Memory B cell (primary cell): ENCODE results near the gene ALK.

Source experiments
- ATAC-seq: fragments of 150-1000 bp; cut with Tn5 transposase; 2 replicates; pipeline ENCODE4 v1.10.0; 2021; ENCODE audit warnings: low read depth, mild to moderate bottlenecking, moderate library complexity
- DNase-seq, 2 donors: peaks; one replicate each; pipeline ENCODE4 v3.0.0; 2022; ENCODE audit warnings: low spot score in 2 of 2
- H3K27ac Mint-ChIP-seq: one replicate; pipeline ENCODE4 v1.8.0; 2022; ENCODE audit warnings: mild to moderate bottlenecking, moderate library complexity, mixed read lengths
- H3K27me3 Mint-ChIP-seq: one replicate; pipeline ENCODE4 v1.8.0; 2022; ENCODE audit warnings: mixed read lengths
- H3K36me3 Mint-ChIP-seq: one replicate; pipeline ENCODE4 v1.8.0; 2022; ENCODE audit warnings: mild to moderate bottlenecking, mixed read lengths
- H3K4me1 Mint-ChIP-seq: one replicate; pipeline ENCODE4 v1.8.0; 2022; ENCODE audit warnings: mixed read lengths
- H3K4me3 Mint-ChIP-seq: one replicate; pipeline ENCODE4 v1.8.0; 2022; ENCODE audit warnings: mild to moderate bottlenecking, moderate library complexity, mixed read lengths
- H3K9me3 Mint-ChIP-seq: one replicate; pipeline ENCODE4 v1.8.0; 2022; ENCODE audit warnings: mixed read lengths

The ALK gene

DNA sequence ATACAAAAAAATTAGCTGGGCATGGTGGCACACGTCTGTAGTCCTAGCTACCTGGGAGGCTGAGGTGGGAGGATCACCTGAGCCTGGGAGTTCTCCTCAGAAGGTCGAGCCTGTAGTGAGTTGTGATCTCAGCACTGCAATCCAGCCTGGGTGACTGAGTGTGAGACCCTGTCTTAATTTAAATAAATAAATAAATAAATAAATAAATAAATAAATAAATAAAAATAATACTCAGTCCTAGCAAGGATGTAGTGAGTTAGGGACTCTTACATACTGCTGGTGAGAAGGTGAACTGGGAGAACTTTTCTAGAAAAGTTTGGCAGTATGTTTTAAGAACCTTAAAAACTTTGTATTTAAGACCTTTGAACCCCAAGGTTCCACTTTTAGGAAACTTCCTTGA is 576.1 kb downstream of the ALK start:
- no peak for ATAC-seq
- Mint-ChIP-seq H3K9me3 (no peaks in the 10 kb centered on the region), H3K27ac (no peak overlapping the region), H3K27me3 (peaks cover 7% of the 10 kb centered on the region), H3K36me3 (peaks cover 1% of the 10 kb centered on the region), H3K4me1 (no peaks in the 10 kb centered on the region), H3K4me3 (no peak overlapping the region)
- DNase-seq, result no peak

DNA sequence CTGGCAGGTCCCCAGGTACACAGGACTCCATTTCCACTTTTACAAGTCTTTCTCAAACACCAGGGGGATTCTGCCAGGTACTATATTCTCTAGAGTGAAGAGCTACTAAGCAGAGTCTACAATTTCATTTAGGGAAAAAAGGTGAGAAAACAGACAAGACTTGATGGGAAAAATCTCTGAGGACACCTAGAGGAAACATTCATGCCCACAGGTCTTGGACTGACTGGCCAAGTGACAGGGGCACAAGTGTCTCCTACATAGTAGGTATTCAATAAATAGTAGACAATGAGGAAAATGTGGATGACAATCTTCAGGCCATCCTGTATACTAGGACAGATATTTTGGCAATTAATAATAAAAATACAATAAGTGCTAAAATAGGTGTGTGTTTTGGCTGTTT is 577.6 kb downstream of the ALK start:
- Mint-ChIP-seq H3K36me3 (peaks cover 1% of the 10 kb centered on the region), H3K27ac (no peak overlapping the region), H3K4me3 (no peak overlapping the region), H3K4me1 (no peaks in the 10 kb centered on the region), H3K27me3 (peaks cover 8% of the 10 kb centered on the region), H3K9me3 (no peaks in the 10 kb centered on the region)
- ATAC-seq, result no peak
- DNase-seq, result no peak

DNA sequence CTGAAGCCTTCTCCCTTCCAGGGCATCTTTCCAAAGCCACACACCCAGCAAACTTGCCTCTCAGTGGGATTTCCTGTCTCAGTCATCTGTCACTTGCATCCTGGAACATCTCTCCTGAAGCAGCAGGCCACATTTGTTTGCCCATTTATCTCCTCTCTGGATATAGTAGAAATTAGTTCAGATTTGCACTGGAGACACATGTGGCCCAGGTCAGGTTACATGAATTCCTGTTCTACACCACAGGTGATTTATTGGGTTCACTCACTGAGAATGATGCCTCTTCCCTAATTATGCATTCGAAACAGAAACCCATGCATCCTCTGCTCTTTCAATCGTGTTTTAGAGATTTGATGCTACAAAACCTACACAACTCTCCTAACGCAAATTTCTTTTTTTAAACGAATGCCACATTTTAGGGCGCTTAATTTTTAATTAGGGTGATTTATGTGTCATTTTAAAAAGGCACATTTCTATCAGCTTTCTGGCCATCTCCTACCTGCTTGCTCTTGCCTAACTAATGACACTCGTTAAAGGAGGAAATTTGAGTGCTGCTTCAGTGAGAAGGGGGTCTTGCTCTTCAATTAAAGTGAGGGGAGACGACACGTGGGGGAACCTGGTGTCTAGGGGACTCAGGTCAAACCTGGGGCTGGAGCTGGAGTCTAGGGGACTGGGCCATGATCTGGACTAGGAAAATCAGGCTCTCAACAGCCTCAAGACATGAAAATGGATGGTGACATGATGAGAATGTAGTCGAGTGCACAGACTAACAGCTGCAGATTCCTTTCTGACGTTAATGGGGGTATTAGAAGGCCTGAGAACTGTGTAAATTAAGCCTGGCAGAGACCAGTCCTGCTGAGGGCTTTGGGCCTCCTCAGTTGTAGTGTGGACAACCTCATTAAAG is 584.8 kb downstream of the ALK start:
- DNase-seq, result no peak
- no peaks in the 10 kb centered on the region for H3K36me3 Mint-ChIP-seq

DNA sequence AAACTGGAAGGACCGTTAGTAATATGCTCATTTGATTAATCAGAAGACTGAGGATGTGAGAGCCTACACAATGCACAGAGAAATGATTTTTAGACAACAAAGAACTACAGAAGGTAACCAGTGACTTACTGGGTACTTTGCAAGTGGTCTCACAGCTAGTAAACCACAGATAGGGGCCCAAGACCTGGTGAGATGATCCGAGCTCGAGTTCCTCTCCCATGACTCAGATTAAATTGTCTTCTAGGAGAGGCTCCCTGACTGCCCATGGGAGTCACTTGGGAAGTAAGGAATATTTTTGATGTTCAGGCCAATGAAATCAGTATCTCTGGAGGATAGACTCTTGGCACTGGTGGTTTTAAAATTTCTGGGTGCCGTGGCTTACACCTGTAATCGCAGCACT is 586.0 kb downstream of the ALK start:
- Mint-ChIP-seq H3K27me3 (peaks cover 13% of the 10 kb centered on the region), H3K27ac (no peak overlapping the region), H3K4me3 (no peak overlapping the region), H3K36me3 (no peaks in the 10 kb centered on the region), H3K9me3 (no peaks in the 10 kb centered on the region), H3K4me1 (no peaks in the 10 kb centered on the region)
- DNase-seq (no peak), ATAC-seq (no peak)

More for the DNA sequence above, 584.8 kb downstream of the ALK start:
- Mint-ChIP-seq H3K27ac (no peak overlapping the region), H3K4me1 (no peaks in the 10 kb centered on the region), H3K9me3 (no peaks in the 10 kb centered on the region), H3K4me3 (no peak overlapping the region), H3K27me3 (peaks cover 15% of the 10 kb centered on the region)
- ATAC-seq, result no peak

DNA sequence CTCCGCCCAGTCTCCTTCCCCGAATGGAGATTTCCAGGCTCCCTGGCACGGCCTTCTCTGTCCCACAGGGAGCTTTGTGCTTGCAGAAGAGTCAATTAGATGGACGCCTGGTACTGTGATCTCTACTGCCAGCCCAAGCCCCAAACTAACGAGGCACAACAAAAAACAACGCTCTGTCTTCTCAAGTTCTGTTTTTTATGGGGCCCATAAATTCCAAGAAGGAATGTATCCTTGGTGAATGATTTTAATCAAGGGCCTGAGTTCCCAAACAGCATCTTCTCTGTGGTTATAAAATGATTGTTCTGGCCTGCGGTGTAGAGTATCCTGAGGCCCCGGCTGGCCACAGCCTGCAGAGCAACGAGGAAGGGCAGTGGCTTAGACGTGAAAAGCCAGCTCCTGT is 586.7 kb downstream of the ALK start:
- H3K4me3 Mint-ChIP-seq, result no peak overlapping the region
- H3K9me3 Mint-ChIP-seq, result no peaks in the 10 kb centered on the region
- no peaks in the 10 kb centered on the region for H3K36me3 Mint-ChIP-seq
- DNase-seq (no peak), ATAC-seq (no peak)
- peaks cover 13% of the 10 kb centered on the region for H3K27me3 Mint-ChIP-seq
- H3K4me1 Mint-ChIP-seq, result no peaks in the 10 kb centered on the region
- H3K27ac Mint-ChIP-seq, result no peak overlapping the region

DNA sequence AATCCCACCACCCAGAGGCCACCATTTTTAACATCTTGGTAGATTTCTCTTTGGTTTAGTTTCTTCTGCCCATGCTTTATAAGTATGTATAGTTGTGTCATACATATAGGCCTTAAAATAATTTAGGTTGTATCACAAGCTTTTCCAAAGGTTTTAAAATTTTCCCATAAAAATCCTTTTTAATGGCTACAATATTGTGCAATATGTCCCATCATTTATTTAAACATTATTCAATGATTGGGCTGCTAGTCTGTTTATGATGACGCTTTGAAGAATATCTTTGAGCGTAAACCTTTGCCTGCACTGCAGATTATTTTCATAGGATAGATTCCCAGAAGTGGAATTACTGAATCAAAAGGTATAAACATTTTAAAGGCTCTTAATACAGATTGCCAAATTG is 588.8 kb downstream of the ALK start:
- Mint-ChIP-seq H3K27ac (no peak overlapping the region), H3K4me3 (no peak overlapping the region), H3K9me3 (no peaks in the 10 kb centered on the region), H3K27me3 (peaks cover 7% of the 10 kb centered on the region), H3K36me3 (no peaks in the 10 kb centered on the region), H3K4me1 (no peaks in the 10 kb centered on the region)
- ATAC-seq, result no peak
- DNase-seq, result no peak

DNA sequence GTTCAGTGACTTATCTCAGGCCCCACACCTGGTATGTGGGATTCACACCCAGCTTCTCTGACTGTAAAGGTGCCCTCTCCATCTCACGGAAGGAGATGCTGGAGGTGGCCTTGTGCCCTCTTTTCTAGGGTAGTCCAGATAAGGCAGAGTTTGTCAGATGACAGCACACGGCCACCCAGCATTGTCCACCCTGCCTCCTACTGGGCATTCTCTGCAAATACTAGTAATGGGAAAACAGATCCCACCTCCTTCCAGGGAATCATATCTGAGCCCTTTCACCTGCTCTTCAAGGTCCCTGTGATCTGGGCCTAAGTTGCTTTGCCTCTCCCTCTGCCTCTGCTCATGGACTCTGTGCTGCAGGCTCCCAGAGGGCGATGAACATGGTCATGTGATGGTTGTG is 591.5 kb downstream of the ALK start:
- Mint-ChIP-seq H3K27ac (no peak overlapping the region), H3K4me1 (no peaks in the 10 kb centered on the region), H3K4me3 (no peak overlapping the region), H3K27me3 (peaks cover 4% of the 10 kb centered on the region), H3K9me3 (no peaks in the 10 kb centered on the region), H3K36me3 (no peaks in the 10 kb centered on the region)
- DNase-seq (no peak), ATAC-seq (no peak)

DNA sequence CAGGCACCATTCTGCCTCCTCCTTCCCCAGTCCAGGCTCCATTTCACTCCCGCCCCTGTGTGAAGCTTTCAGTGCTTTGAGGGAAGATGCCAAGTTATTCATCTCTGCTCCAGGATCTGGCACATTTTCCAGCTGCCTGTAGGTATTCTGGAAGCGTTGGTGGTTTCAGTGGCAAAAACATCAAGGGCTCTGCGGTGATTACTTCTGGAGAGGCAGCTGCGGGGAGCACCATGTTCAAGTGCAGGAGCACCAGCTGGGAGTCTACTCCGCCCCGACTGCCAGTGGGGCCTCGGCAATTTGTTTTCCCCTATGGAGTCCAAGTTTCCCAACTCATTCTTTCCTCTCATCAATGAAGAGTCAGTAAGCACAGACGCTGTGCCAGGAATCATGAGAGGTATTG is 594.5 kb downstream of the ALK start:
- Mint-ChIP-seq H3K27me3 (peaks cover 6% of the 10 kb centered on the region), H3K9me3 (no peaks in the 10 kb centered on the region), H3K36me3 (no peaks in the 10 kb centered on the region), H3K4me3 (no peak overlapping the region), H3K27ac (no peak overlapping the region), H3K4me1 (no peaks in the 10 kb centered on the region)
- DNase-seq (no peak), ATAC-seq (no peak)

DNA sequence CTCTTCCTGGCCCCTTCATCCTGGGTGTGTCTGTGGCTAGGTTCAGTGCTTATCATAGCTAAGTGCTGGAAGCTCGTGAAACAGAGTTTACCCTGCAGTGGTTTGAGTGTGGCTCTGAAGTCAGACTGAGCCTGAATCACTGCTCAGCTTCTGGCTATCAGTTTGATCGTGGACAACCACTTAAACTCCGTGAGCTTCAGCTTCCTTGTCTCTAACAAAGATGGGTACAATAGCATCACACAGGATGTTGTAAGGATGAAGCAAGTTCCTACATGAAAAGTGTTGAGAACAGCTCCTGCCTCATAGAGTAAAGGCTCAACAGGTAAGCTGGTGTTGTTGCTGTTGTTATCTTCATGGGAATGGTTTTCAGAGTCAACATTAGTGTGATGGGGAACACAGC is 595.8 kb downstream of the ALK start:
- Mint-ChIP-seq H3K9me3 (no peaks in the 10 kb centered on the region), H3K27ac (no peak overlapping the region), H3K27me3 (peaks cover 12% of the 10 kb centered on the region), H3K36me3 (no peaks in the 10 kb centered on the region), H3K4me3 (no peak overlapping the region), H3K4me1 (no peaks in the 10 kb centered on the region)
- ATAC-seq, result no peak
- no peak for DNase-seq

DNA sequence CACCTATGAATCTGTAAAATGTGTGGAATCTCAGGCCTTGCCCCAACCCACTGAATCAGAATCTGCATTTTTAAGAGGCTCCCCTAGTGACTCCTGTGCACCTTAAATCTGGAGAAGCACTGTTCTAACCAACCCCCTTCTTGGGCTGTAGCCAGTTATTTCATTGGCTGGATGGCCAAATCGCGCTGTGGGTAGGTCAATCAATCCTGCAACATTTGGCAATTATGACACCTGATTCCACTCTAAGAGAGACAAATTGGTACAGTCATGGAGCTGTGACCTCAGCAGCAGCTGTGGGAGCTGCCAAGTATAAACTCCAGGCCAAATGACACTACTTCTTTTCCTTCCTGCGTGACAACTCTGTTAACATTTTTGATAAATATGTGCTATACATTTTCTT is 597.4 kb downstream of the ALK start:
- no peak for ATAC-seq
- no peaks in the 10 kb centered on the region for H3K4me1 Mint-ChIP-seq

DNA sequence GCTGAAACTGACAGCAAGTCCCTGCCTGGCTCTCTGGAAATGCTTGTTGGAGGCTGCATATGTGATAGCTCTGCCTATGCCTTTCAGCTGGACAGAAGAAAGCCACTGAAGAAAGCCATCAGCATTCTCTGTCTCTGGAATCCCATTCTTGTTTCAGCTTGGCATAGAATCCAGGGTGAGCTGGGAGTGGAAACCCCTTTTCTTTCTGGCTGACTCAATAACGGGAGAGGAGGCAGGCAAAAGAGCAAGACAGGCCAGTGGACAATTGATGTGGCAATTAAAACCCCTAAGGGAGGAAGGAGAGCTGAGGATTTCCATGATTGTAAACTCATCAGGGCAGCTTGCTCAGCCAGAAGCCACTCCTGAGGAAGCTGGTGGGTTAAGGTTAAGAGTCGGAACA is 598.1 kb downstream of the ALK start:
- ATAC-seq (no peak), DNase-seq (no peak)
- Mint-ChIP-seq H3K36me3 (no peaks in the 10 kb centered on the region), H3K4me3 (no peak overlapping the region), H3K27me3 (peaks cover 21% of the 10 kb centered on the region), H3K9me3 (no peaks in the 10 kb centered on the region), H3K4me1 (no peaks in the 10 kb centered on the region), H3K27ac (no peak overlapping the region)

More for the DNA sequence above, 597.4 kb downstream of the ALK start:
- Mint-ChIP-seq H3K4me3 (no peak overlapping the region), H3K36me3 (no peaks in the 10 kb centered on the region), H3K27me3 (peaks cover 19% of the 10 kb centered on the region), H3K9me3 (no peaks in the 10 kb centered on the region), H3K27ac (no peak overlapping the region)
- DNase-seq, result no peak

DNA sequence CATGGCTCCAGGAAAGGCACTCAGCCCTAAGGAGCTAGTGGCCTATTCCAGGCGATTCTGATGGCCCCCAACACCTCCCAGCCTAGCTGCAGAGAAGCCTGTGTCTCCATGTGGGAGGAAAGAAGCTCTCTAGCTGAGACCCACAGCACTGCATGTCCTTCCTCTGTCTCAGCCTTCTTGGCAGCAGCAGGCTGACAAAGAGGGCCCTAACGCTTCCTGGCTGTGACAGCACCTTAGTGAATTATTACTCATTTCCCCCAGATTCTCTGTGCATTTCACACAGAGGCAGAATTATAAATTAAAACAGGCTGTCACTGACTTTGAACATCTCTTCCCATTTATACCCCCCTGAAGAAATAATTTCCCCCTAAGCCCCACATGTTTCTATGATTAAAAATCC is 599.4 kb downstream of the ALK start:
- no peak overlapping the region for H3K27ac Mint-ChIP-seq
- peaks cover 4% of the 10 kb centered on the region for H3K4me1 Mint-ChIP-seq
- no peaks in the 10 kb centered on the region for H3K36me3 Mint-ChIP-seq
- no peaks in the 10 kb centered on the region for H3K9me3 Mint-ChIP-seq
- ATAC-seq (no peak), DNase-seq (no peak)
- H3K4me3 Mint-ChIP-seq, result no peak overlapping the region
- H3K27me3 Mint-ChIP-seq, result peaks cover 21% of the 10 kb centered on the region

DNA sequence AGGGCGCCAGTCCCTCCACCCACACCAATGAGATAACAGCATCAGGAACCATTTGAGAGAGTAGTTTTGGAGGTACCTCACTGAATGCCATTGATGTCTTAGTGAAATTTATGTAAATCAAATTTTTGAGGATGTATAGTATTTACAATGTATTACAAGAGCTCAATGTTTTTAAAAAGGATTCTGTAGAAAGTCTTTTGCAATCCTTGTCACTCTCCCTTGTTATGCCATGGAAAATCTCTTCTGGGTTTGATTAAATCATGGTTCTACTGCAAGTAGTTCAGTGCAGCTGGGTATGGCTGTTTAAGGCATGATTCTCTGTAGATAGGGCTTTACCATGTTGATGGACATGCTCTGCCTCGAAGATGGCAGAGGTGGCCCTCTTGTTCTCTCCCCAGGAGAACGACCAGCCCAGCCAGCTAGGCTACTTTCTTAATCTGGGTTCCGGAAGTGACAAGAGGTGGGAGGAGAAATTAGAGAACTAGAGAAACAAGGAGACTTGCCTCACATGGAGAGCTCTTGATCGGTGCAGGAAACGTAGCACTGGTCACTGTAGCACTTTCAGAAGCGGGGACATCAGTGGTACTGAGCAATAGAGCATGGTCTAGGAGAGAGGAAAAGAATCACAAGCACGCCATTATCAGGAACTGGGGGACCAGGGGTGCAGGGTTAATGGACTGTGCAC is 603.4 kb downstream of the ALK start:
- H3K27me3 Mint-ChIP-seq, result peaks cover 18% of the 10 kb centered on the region
- no peak for ATAC-seq

DNA sequence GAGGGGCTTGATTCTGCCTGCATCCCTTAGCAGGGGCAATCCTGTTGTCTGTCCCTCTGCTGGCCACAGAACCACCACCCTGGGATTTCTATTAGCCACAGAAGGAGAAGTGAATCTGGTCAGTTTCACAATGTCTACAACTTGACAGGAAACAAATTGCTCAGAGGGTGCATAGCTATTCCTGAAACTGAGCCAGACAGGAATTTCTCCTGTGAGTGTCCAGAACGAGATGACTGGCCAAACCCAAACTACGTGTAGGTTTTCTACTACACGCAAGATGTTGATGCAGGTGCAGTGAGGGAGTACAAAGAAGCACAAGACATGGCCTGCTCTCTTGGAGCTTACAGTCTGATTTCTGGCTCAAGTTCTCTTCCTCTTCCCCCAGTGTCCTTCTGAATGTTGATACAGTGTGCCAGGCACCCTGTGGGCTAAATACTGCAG is 604.3 kb downstream of the ALK start:
- DNase-seq, result no peak
- no peaks in the 10 kb centered on the region for H3K9me3 Mint-ChIP-seq
- H3K36me3 Mint-ChIP-seq, result no peaks in the 10 kb centered on the region
- H3K4me1 Mint-ChIP-seq, result peaks cover 22% of the 10 kb centered on the region
- H3K4me3 Mint-ChIP-seq, result no peak overlapping the region
- H3K27ac Mint-ChIP-seq, result peak overlapping the region; percentile 16
- peak; percentile 37 for ATAC-seq
- H3K27me3 Mint-ChIP-seq, result peaks cover 18% of the 10 kb centered on the region

More for the DNA sequence above, 603.4 kb downstream of the ALK start:
- Mint-ChIP-seq H3K27ac (no peak overlapping the region), H3K36me3 (no peaks in the 10 kb centered on the region), H3K4me3 (no peak overlapping the region), H3K4me1 (peaks cover 22% of the 10 kb centered on the region), H3K9me3 (no peaks in the 10 kb centered on the region)
- DNase-seq, result no peak
